ENCODE measurements around the gene MRPS18A.

DNA sequence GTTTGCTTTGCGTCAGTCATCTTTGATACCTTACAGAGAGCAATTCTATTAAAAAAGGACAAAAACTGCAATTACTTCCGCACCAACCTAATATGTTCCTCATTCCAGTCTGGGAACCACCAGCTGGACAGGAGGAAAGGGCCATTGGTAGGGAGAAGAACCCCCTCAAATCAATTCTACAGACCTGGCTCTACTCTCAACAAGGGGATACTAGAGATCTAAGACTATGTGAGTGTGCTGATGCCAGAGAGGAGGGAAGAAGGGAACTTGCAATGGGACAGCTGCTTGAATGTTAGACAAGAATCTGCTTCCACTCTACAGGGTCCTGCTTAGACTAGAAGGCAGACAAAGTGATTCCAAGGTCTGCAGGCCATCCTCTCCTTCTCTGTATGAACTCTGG is 13.3 kb downstream of the MRPS18A start:
- TF ChIP-seq EZH2 (IDR thresholded peaks at IDR 0.05) (no peak), POLR2AphosphoS5 (IDR thresholded peaks at IDR 0.05; ENCODE audit: borderline replicate concordance, low read depth, low read length) (no peak), FOXP2 (optimal IDR thresholded peaks at IDR 0.05; ENCODE audit: control extremely low read depth, extremely low read length, insufficient read depth) (no peak)

Measured in SK-N-MC (cell line).